H4 (cell line): ENCODE measurements around the gene TARBP1. TPM values are rescaled to one million over a fixed set of nuclear protein-coding genes. Genes with fewer than 3 reads are reported as not detected.
"Not testable (repeated sequence)": the region's sequence is repeated elsewhere in the genome, so short reads cannot be mapped to it uniquely, and the experiment has no call there.

Experiments used
- DNase-seq: peaks from one replicate; pipeline ENCODE4 v3.0.0-alpha.2; 2015; ENCODE audit warnings: low spot score
- total RNA-seq: library from RNA; depleted of rRNA; stranded (reverse); fragments of >200 nt; shearing (Covaris generic); gene quantifications from 2 replicates; pipeline ENCODE4 v1.2.3, GENCODE V29; 2014

The TARBP1 gene
- total RNA-seq, 1 experiment from 2014 or later: 16.7 TPM

DNA sequence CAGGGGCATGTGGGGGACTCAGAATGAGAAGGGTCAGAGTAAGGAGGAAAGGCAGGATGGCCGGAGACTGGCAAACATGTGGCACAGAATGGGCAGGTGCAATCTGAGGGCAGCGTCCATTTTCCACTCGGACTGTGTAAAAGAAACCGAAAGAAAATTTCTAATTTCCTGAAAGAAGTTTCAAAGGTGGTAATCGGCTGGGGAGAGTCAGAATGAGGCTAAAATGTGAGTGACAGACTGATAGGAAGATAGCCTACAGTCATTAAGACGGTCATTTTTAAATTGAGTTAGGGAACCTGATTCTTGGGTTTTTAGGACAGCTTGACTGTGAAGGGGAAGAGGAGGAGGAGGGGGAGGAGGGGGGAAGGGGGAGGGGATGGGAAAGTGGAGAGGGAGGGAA is 82.1 kb downstream of the TARBP1 start:
- no peak for DNase-seq

DNA sequence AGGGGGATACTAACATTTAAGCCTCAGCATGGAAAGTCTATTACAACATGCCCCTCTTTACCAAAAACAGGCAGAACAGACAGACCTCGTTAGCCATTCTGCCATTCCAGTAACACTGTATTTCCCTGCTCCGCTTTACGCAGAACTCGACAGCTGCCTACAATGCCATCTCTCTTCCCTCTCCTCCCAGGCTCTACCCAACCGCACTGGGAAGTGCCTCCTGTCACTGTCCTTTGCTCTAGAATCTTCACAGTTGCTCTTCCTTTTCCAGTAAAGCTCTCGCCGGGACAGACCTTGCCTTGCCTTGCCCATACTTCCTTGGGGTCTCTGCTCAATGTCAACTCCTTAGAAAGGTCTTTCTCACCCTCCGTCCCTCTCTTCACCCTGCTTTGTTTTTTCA is 82.9 kb downstream of the TARBP1 start:
- DNase-seq: no peak

DNA sequence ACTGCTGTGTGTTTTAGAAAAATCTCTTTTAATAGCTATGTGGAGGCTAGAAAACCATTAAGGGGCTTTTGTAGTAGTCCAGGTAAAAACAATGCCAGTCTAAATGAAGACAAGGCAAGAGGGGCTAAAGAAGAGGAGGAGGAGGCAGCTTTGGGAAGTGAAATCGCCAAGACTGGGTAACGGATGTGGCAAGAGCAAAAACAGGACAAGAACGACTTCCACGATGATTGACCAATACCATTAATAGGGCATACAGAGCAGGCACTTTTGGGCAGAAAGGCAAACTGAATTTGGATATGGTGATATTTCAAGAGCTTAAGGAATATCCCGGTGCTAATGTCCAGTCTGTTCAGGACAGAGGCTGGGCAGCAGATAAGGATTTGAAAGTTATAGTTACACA is 83.7 kb downstream of the TARBP1 start:
- DNase-seq: no peak

DNA sequence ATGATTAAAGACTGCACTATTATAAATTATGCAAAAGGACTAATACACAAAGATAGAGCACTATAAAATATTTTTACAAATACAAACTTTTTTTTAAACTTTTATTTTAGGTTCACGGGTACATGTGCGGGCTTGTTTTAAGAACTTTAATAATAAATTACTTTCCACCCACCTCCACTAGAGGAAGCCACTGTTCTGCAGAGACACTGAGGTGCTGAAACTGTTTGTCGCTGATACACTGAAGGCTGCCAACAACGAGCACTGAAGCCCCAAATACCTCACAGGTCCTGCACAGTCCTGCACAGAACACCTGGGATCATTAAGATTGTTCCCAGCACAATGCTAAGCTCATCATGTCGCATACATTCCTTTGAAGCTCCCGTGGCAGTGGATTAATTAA is 85.8 kb downstream of the TARBP1 start:
- DNase-seq: no peak

DNA sequence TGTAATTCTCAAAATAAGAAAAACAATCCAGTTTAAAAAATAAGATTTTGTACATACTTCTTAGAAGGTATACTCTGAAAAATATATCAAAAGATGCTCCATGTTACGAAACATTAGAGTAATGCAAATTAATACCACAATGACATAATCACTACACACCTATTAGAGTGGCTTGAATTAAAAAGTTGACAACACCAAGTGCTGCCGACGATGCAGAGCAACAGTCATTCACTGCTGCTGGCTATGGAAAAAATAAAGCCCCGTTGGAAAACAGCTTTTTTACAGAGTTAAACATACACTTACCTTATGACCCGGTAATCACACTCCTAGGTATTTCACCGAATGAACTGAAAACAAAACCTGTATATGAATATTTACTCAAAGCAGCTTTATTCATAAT is 90.9 kb downstream of the TARBP1 start:
- no peak for DNase-seq

DNA sequence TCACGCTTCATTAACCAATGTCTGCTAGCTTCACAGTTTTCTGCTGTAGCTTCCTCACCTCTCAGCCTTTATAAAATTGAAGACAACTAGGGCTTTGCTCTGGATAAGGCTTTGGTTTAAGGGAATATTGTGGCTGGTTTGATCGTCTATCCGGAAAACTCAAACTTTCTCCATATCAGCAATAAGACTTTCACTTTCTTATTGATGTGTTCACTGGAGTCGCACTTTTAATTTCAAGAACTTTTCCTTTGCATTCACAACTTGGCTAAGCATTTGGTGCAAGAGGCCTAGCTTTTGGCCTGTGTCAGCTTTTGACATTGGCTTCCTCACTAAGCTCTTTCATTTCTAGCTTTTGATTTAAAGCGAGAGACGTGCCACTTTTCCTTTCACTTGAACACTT is 92.9 kb downstream of the TARBP1 start:
- DNase-seq: no peak

DNA sequence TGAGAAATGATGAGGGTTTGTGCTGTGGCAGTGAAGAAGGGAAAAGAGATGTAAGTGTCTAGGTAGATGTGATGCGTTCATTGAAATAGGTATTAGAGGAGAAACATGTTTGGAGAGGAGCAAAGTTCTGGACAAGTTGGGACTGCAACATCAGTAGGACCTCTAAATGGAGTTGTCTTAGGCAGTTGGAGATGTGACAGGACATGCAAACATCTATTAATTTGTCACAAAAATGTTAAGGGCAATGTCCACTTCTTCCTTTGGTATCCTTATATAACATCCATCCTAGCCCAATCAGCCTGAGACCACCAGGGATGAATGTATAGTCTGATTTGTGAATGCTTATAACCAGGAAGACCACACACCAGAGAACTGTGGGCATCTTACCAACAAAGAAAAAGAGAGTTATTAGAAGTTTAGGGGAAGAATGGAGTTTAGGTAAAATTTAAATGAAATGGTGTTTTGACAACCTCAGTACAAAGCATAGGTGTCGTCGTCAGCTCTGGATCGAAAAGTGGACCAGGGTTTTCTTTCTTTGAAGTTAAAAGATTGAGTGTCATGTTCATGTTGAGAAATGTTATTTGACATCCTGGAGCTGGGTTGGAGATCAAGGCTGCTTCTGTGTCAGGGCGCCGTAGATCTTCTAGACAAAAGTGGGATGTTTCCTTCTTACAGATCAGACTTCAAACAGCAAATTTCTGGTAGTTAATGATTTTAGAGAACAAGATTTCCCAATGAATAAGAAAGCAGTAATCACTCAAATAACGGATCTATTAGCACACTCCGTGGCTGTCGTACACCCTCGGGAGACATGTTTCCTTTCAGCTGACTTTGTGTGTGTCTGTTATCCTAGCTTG is 97.1 kb downstream of the TARBP1 start:
- no peak for DNase-seq

DNA sequence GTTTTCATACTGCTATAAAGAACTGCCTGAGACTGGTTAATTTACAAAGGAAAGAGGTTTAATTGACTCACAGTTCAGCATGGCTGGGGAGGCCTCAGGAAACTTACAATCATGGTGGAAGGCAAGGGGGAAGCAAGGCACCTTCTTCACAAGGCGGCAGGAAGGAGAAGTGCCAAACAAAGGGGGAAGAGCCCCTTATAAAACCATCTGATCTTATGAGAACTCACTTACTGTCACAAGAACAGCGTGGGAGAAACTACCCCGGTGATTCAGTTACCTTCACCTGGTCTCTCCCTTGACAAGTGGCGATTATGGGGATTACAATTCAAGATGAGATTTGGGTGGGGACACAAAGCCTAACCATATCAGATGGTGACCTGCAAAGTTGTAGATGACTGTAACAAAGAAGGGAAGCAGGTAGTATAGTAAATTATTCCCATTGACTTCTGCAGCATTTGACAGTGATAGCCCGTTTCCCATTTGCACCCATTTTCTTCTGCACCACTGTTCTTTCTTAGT is 99.3 kb downstream of the TARBP1 start:
- not testable (repeated sequence) for DNase-seq

DNA sequence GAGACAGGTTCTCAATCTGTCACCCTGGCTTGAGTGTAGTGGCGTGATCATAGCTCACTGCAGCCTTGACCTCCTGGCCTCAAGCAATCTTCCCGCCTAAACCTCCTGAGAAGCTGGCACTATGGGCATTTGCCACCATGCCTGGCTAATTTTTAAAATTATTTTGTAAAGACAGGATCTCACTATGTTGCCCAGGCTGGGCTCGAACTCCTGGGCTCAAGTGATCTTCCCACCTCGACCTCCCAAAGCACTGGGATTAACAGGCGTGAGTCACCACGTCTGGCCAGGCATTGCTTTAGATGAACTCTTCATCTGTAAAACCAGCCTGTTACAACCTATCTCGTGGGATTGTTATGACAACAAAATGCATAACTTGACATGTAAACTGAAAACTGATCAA is 103.3 kb downstream of the TARBP1 start:
- DNase-seq: no peak

DNA sequence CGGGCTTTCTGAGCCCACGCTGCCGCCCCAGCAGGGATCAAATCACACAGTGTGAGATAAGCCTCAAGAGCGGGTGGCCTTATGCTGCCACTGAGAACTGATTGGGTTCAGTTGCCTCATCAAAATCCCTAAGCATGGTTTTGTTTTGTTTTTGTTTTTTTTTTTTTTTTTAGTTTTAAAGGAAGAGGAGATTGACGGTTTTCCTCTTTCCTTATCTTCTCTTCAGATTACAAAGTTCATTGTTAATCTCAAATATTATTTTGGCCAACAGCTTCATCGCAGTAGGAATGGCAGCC is 105.1 kb downstream of the TARBP1 start:
- DNase-seq: no peak

DNA sequence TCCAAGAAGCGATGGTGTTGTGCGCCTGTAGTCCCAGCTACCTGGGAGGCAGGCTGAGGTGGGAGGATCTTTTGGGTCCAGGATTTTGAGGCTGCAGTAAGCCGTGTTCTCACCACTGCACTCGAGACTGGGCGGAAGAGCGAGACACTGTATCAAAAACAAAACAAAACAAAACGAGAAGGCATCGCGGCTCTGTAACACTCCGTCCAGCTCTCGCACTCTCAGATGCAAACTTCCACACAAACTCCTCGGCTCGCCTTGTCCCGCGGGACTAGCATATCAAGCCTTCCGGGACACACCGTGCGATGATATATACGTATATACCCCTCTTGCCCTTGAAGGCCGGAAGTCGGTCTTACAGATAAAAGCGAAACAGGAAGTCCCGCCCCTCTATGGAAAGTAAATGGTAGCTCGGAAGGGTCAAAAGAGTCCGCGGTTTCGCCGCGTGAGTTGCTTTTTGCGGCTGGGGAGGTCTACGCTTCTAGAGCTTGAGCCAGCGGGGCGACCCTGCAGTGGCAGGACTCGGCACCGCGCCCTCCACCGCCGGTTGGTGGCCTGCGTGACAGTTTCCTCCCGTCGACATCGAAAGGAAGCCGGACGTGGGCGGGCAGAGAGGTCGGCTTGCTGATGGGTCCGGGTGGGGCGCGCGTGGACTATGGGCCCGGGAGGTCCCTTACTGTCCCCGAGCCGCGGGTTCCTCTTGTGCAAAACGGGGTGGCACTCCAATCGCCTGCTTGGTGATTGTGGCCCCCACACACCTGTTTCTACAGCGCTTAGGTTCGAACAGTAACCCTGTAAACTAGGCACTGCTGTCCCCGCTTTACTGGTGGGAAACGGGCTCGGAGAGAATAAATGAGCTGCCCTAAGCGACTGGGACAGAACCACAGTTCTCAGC is 105.7 kb downstream of the TARBP1 start, which contains the start of gene COA6:
Gene COA6 (plus strand): TSS at position 393 of the 895 bp plus-strand sequence. CDS start 11 bp downstream, at position 404.
- DNase-seq: peak; percentile 96

DNA sequence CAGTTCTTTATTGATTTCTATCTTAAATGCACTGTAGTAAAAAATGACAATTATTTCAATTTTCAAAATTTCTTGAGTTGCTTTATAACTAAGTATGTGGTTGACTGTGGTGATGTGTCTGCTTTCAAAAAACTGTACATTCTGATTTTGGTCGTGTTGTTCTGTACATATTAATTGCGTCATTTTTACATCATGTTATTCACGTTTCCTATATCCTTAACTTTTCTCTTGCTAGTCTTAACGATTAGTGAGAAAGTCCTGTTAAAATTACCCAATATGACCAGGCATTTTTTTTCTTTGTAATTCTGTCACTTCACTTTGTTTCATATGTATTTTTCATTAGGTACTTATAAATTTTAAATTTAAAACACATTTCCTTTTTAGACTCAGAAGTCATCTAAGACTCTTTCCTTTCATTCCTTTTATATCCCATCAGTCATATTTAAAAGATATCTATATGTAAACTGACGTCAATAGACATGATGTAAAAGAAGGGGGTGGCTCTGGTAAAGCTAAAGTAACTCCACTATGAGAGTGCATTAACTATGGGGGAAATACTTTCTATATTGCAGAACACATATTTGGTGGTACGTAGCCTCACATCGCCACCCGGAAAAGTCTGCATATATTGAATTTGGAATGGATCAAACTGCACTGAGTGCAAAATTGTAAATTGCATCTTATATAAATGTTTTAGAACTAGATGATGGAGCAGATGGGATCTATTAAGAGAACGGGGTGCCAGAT is 106.8 kb downstream of the TARBP1 start:
- no peak for DNase-seq

DNA sequence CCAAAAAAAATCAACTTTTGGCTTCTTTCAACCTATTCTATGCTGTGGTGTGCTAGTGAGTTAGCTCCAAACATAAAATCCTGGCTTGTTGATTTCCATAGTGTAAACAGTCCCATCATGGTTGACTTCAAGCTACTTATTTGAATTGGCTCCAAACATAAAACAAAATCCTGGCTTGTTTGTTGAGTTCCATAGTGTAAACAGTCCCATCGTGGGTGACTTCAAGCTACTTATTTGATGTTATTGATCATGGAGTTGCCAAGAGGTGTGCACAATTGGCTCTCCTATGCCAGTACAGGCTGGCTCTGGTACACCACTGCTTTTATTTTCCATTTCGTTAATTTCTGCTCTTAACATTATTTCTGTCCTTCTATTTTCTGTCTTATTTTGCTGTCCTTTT is 107.6 kb downstream of the TARBP1 start:
- DNase-seq: no peak

DNA sequence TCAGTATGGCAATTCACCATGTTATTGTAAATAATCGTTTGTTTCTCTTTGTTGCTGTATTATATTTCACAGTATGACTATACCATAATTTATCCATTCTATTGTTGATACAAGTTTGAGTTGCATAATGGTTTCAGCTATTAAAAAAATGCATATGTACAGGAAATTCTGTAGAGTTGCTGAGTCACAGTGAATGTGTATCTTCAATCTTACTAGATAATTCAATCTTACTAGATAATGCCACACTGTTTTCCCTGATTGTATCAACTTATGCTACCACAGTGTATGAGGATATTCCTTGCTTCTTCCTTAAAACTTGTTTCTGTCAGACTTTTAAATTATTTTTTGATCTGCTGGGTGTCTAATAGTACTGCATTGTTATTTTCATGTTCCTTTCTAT is 109.2 kb downstream of the TARBP1 start:
- peak; percentile 35 for DNase-seq

DNA sequence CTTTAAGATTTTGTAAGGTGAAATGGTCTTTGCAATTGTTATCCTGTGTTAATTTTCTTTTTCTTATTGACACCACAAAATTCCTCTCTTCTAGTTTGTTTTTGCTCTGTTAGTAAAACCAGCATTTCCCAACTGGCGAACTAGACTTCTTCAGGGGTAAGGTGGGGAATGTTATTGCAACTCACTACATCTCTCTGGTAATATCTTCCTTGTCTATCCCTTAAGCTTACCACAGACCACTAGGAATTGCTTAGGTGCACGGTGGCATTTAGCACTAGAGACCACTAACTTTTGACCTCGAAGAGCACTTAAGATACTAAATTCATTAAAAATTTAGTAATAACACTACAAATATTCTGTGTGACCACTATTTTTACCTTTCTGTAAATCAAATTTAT is 109.9 kb downstream of the TARBP1 start:
- no peak for DNase-seq

DNA sequence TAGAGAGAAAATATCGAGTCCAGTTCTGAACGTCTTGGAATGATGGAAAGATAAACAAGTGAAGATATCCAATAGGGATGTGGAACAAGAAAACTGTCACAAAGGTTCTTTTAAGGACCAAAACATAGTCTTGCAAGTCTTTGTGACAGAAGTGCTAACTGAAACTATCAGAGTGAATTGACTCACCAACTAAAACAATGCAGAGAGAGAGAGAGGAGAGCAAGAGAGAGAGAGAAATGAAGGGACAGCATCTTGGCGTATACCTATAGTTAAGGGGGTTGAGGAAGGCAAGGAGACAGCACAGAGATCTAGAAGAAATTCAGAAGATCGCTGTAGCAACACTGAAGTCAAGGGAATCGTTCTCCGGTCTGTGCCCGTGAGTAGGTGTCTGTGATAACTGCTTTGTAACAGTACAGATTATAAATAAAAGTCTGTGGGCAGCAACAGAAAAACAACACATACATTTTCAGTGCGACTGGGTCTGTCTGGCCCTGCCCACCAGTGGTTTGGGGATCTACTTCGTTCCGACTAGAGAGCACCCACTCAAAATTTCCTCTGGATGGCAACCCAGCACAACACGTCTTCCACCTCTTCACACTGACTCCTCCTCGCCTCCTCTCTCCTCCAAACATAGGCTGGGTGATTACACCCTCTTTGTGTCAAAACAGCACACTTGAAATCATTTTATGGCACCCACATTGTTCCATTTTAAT is 110.5 kb downstream of the TARBP1 start:
- DNase-seq: no peak

DNA sequence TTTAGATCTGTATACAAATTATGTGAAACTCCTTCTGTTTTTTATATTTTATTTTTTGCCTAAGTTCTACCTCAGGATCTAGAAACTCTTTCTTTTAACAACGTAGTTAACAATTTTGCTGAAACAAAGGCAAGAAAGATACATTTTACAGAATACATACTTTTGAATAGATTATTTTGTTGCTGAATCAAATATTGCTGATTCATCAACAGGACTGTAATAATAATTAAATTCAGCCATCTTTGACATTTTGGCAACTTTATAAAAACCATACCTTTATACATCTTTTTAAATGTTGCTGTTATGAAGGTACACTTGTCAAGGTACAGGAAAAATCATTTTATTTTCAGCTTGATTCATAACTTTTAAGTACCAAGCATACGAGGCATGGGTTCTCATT is 116.4 kb downstream of the TARBP1 start:
- no peak for DNase-seq

DNA sequence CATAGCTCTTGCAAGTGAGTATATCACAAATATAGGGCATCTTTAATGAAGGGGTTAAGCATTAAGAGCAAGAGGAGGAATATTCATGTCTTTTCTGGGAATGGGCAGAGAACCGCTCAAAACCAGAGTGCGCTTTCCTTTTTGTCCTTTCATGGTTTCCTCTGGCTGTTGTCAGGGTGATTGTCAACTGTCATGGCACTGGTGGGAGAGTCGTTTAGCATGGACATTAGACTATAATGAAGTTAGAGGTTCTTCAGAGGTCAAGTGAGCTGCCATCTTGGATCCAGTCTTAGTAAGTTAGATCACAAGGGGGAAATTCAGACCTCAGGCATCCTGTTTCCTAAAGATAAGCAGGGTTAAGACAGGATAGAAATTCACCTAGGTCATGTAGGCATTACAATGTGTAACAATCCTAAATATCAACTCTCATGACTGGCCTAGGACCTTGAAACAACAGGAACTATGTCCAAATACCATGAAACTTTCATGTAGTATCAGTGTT is 117.8 kb downstream of the TARBP1 start:
- DNase-seq: no peak

DNA sequence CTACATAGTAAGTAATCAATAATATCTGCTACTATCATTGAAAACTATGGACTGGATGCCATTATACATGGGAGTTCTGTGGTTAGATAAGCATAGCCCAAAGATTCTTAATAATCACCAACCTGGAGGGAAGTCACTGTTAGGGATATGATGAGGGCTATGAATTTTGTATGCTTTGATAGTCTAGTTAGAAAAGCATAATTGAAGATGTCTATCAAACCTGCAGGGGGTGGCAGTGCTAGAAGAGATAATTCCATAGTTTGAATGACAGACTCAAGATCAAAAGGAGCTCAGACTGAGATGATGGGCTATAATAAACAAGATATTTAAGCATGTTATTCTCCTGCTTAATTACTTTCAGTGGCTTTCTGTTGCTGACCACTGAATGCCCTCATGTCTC is 121.1 kb downstream of the TARBP1 start:
- DNase-seq: no peak

DNA sequence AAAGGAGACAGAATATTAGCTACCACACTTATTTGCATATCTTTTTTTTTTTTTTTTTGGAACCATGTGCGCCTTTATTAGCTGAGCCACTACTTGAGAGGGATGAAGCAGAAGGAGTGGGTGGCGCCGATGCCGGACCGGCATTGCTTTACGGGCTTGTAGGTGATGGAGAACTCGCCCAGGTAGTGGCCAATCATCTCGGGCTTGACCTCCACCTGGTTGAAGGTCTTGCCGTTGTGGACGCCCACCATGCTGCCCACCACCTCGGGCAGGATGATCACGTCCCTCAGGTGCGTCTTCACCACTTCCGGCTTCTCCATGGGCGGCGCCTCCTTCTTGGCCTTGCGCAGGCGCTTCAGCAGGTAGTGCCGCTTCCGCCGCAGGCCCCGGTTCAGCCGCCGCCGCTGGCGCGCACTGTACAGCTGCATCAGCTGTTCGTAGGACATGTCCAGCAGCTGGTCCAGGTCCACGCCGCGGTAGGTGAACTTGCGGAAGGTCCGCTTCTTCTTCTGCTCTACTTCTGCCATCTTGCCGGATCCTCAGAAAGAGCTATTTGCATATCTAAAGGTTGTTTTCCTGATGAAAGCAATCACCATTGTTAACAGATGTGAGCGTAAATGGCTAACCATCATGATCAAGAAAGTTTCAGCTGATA is 122.2 kb downstream of the TARBP1 start:
- not testable (repeated sequence) for DNase-seq
